ENCODE data around the gene VGLL3. TPM values are rescaled to one million over a fixed set of nuclear protein-coding genes. Genes with fewer than 3 reads are reported as not detected.
A peak's percentile ranks its signal among the peaks of the same experiment; 100 is the strongest.

The VGLL3 gene
- total and polyA plus RNA-seq, 2 of the 4 experiments (the other 2 are of a cell fraction), result 46.2 to 97.3 TPM

- Histone ChIP-seq H3K14ac (replicated peaks; ENCODE audit: low read depth, low read length) (no peak overlapping the region; the same call in 1 of the 2 replicates), H2AFZ (replicated peaks; ENCODE audit: low read length, poor library complexity) (no peak overlapping the region), H3K4me3 (ENCODE audit: insufficient read depth, low read depth, low read length) (no peak overlapping the region), H3K27ac (ENCODE audit: insufficient read depth, low read length) (peak overlapping the region; percentile 45; the same call in 1 of the 2 replicates), H3K9me1 (ENCODE audit: insufficient read depth, low read length) (peaks cover 3% of the 10 kb centered on the region), H3K27me3 (ENCODE audit: control insufficient read depth, insufficient read depth, low read length) (no peaks in the 10 kb centered on the region), H2BK5ac (ENCODE audit: low read depth, low read length, poor library complexity, severe bottlenecking) (peak overlapping the region; percentile 92), H3K9me3 (ENCODE audit: control insufficient read depth, insufficient read depth, low read length) (no peaks in the 10 kb centered on the region), H3K4me1 (ENCODE audit: control insufficient read depth, insufficient read depth, low read length) (peaks cover 12% of the 10 kb centered on the region), H2AK9ac (replicated peaks; ENCODE audit: low read depth, low read length, poor library complexity) (no peak overlapping the region), H2BK120ac (ENCODE audit: low read depth, low read length) (peak overlapping the region; percentile 89), H3K4me2 (ENCODE audit: low read depth, low read length) (peak overlapping the region; percentile 16; the same call in 1 of the 2 replicates), H3K18ac (ENCODE audit: low read depth, low read length) (peak overlapping the region; percentile 98), H3K79me1 (ENCODE audit: low read depth in 1 of 2, low read length in 2 of 2) (peaks cover 22 to 35% of the 10 kb centered on the region in 2 experiments), H2AK5ac (ENCODE audit: low read depth, low read length) (no peak overlapping the region), H2BK20ac (ENCODE audit: low read depth, low read length) (peak overlapping the region; percentile 77; the same call in 1 of the 2 replicates), H4K20me1 (ENCODE audit: insufficient read depth, low read length) (no peaks in the 10 kb centered on the region; the same call in 1 of the 2 replicates), H3K56ac (ENCODE audit: extremely low read depth, insufficient read depth, low read length) (no peak overlapping the region), H4K8ac (ENCODE audit: low read depth in 2 of 2, low read length in 2 of 2) (peak overlapping the region in 1 of 2 experiments; percentile 74; a peak in 1 of 4 replicates), H3K9ac (ENCODE audit: low read depth, low read length) (no peak overlapping the region), H3K4ac (ENCODE audit: low read depth, low read length) (peak overlapping the region; percentile 61; the same call in 1 of the 2 replicates), H2BK15ac (ENCODE audit: low read depth, low read length) (no peak overlapping the region), H4K91ac (ENCODE audit: insufficient read depth, low read depth, low read length) (no peak overlapping the region; the same call in 1 of the 2 replicates), H3K36me3 (ENCODE audit: control insufficient read depth, insufficient read depth, low read length) (peaks cover 13% of the 10 kb centered on the region), H4K5ac (ENCODE audit: low read depth, low read length) (peak overlapping the region; percentile 91), H3K23ac (ENCODE audit: low read depth, low read length) (no peak overlapping the region; the same call in 1 of the 2 replicates)
- ATAC-seq (ENCODE audit: low read depth), result no peak
- POLR2A ChIA-PET (ENCODE audit: unreplicated experiment), result interaction anchor here (0.5 kb wide), 1 partner anchor 116 kb away, joined by 6 read pairs; no protein-coding TSS in a partner anchor
- CTCF ChIA-PET, result interaction anchor here (0.7 kb wide), 2 partner anchors 53 to 93 kb away, joined by 5 to 6 read pairs; no protein-coding TSS in a partner anchor
- in situ Hi-C loops (cut with MboI; ENCODE audit: low sequenced_read_pairs), result no loop called here
- WGBS, 2 experiments (ENCODE audit: extremely low coverage in 2 of 2, insufficient read length in 1 of 2), result no CpG with 5 or more reads among the region's 3 CpGs
- BruUV-seq (replicated peaks), result no TSS peak
- dilution Hi-C loops (cut with HindIII; ENCODE audit: low sequenced_read_pairs, unreplicated experiment), result no loop called here
- no peak for DNase-seq
- intact Hi-C loops (cut with micrococcal nuclease), result no loop called here
- TF ChIP-seq CEBPB (IDR thresholded peaks at IDR 0.05; ENCODE audit: low read depth, low read length) (no peak), NFE2L2 (IDR thresholded peaks at IDR 0.05; ENCODE audit: low read depth, low read length) (no peak), SMC3 (IDR thresholded peaks at IDR 0.05; ENCODE audit: low read depth, low read length) (no peak), RCOR1 (IDR thresholded peaks at IDR 0.05; ENCODE audit: insufficient replicate concordance, low read length) (no peak), ELK1 (IDR thresholded peaks at IDR 0.05; ENCODE audit: borderline replicate concordance, low read depth, low read length) (no peak), MAFK (IDR thresholded peaks at IDR 0.05; ENCODE audit: low read depth, low read length) (no peak), CTCF (conservative IDR thresholded peaks at IDR 0.05; ENCODE audit: low read depth, low read length) (no peak), BHLHE40 (IDR thresholded peaks at IDR 0.05; ENCODE audit: low read depth, low read length) (no peak), USF2 (IDR thresholded peaks at IDR 0.05; ENCODE audit: low read depth, low read length) (no peak), POLR2A (IDR thresholded peaks at IDR 0.05; ENCODE audit: low read depth, low read length) (no peak), CHD1 (IDR thresholded peaks at IDR 0.05; ENCODE audit: low read depth, low read length) (no peak), RAD21 (IDR thresholded peaks at IDR 0.05; ENCODE audit: low read length) (no peak), FOS (IDR thresholded peaks at IDR 0.05; ENCODE audit: low read depth, low read length) (no peak), MAZ (IDR thresholded peaks at IDR 0.05; ENCODE audit: borderline replicate concordance, low read depth, low read length) (no peak), RFX5 (IDR thresholded peaks at IDR 0.05; ENCODE audit: low read depth, low read length) (no peak), MXI1 (IDR thresholded peaks at IDR 0.05; ENCODE audit: borderline replicate concordance, low read depth, low read length) (no peak)
Measured at GRCh38 chr3:86960550-86960949, 30.4 kb downstream of the VGLL3 start.
